ENCODE measurements around the gene MAPRE2. TPM values are rescaled to one million over a fixed set of nuclear protein-coding genes. Genes with fewer than 3 reads are reported as not detected.

Gene MAPRE2
- total RNA-seq, 4 donors from 2014 or later: 21.8 to 57.7 (median 40.0) TPM

DNA sequence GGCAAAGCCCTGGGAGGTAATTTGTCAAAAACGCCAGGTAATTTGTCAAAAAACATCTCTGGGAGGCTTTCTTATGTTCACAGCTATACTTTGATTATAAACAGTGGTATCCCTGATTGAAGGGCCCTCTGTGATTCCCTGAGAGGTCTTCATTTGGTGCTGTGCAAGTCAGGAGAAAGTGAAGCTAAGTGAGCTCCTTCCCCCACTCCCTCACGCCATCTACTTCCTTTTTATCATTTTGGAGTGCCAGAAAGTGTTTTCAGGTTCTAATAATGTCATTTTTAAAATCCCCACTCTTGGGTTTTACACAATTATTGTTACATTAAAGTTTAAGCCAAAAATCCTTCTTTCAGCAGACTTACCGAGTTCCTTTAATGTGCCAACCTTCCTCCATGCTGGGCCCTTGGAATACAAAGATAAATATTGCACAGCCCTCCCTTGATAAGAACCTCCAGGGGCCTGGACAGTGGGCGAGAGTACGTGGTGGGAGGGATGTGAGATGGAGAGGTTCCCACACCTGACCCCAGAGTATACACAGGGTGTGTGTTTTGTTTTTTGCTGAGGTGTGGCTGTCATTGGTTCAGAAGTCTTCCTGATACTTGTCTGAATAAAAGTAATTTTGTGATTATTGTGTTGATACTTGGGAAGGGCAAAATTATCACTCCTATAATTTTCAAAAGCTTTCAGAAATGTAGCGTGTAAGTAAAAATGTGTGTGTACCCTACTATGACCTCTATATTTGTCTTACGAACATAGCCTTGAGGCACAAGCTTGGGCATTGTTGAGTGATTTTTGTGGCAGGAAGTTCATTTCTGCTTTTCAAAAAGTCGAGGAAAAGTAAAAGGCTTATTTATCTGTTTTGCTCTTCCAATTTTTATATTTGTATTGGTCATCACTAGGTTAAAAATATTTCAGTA is 8.2 kb downstream of the MAPRE2 start:
- H3K4me3 ChIP-seq (ENCODE audit: low read depth, poor library complexity, severe bottlenecking): no peak overlapping the region
- intact Hi-C loops (cut with DNase I; ENCODE audit: low total_unique reads): no loop called here
- 69 to 77% methylated on average over 8 of the region's 8 CpGs for WGBS, 2 donors
- TF ChIP-seq, protein P1, sequence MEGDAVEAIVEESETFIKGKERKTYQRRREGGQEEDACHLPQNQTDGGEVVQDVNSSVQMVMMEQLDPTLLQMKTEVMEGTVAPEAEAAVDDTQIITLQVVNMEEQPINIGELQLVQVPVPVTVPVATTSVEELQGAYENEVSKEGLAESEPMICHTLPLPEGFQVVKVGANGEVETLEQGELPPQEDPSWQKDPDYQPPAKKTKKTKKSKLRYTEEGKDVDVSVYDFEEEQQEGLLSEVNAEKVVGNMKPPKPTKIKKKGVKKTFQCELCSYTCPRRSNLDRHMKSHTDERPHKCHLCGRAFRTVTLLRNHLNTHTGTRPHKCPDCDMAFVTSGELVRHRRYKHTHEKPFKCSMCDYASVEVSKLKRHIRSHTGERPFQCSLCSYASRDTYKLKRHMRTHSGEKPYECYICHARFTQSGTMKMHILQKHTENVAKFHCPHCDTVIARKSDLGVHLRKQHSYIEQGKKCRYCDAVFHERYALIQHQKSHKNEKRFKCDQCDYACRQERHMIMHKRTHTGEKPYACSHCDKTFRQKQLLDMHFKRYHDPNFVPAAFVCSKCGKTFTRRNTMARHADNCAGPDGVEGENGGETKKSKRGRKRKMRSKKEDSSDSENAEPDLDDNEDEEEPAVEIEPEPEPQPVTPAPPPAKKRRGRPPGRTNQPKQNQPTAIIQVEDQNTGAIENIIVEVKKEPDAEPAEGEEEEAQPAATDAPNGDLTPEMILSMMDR (IDR thresholded peaks at IDR 0.05): no peak
- TF ChIP-seq POLR2A (IDR thresholded peaks at IDR 0.05): no peak
- no peak for DNase-seq (ENCODE audit: low spot score in 2 of 2)

DNA sequence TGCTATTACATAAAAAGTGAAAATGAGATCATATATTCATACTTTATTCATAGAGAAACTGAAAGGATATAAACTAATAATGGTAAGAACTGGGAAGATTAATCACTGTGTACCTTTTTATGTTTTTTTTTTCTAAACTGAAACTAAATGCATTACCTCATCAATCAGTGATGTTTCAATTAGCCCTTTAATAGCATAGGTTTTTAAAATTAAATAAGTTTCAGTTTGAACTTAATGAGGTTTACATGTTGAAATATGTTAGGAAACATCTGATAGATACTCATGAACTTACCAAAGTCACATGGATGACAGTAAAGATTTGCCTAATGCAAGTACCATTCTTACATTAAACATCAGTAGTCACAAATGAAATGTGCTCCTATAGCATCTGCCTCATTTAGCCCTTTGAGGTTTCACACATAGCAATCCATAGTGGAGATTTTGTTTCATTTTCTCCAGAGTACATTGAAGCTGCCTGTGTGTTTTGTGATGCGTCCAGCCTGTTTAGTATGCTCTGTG is 8.9 kb downstream of the MAPRE2 start:
- TF ChIP-seq POLR2A (IDR thresholded peaks at IDR 0.05): no peak
- TF ChIP-seq, protein P1 (IDR thresholded peaks at IDR 0.05): no peak
- H3K4me3 ChIP-seq (ENCODE audit: low read depth, poor library complexity, severe bottlenecking): no peak overlapping the region
- WGBS, 2 donors: 72 to 89% methylated on average over 1 of the region's 1 CpG
- intact Hi-C loops (cut with DNase I; ENCODE audit: low total_unique reads): no loop called here
- DNase-seq (ENCODE audit: low spot score in 2 of 2): no peak

DNA sequence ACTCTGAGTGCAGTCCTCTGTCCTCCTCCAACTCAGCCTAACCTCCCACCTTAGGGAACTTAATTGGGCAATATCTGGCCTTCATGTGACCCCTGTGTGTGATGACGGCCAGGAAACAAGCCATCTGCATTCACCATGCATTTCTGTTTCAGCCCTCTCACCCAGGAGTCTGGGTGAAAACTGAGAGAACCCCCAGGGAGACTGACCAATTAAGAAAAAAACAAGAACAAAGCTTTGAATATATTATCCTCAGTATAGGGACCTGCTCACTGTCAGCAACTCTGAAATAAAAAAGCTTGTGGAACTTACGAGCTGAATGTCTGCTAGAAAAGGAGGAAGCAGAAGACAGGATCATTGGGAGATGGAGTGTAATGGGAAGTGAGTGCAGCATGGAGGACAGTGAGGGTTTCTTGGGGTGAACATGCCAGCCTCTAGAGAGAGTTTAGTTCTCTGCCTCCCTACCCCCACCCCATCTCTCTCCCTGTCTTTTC is 9.5 kb downstream of the MAPRE2 start:
- DNase-seq (ENCODE audit: low spot score in 2 of 2): no peak
- intact Hi-C loops (cut with DNase I; ENCODE audit: low total_unique reads): no loop called here
- 56 to 67% methylated on average over 2 of the region's 2 CpGs for WGBS, 2 donors
- H3K4me3 ChIP-seq (ENCODE audit: low read depth, poor library complexity, severe bottlenecking): no peak overlapping the region
- TF ChIP-seq POLR2A (IDR thresholded peaks at IDR 0.05): no peak
- TF ChIP-seq, protein P1 (IDR thresholded peaks at IDR 0.05): no peak

DNA sequence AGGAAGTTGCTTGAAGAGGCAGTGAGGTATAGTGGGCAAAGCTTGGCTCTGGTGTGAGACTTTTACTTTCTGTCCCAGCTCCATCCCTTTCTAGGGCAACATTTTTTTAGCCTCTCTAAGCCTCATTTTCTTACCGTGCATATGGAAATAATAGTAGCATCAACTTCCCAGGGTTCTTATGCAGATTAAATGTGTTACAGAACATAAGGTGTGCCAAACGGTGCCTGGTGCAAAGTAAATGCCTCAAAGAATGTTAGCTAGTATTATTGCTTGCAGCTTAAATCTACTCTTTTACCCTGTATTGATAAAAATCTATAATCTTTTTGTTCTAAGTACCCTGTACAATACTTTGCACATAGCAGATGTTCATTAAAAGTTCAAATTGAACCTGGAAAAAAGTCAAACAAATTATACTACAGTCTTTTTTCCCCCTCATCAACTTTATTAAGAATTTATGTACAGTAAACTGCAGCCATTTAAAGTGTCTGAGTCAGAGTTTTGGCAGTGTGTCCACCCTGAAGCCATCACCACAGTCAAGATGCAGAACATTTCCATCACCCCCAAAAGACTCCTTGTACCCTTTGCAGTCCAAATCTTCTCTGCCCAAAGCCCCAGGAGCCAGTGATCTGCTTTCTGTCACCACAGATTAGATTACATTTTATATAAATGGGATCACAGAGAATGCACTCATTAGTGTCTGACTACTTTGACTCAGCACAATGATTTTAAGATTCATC is 10.6 kb downstream of the MAPRE2 start:
- 54 to 77% methylated on average over 2 of the region's 2 CpGs for WGBS, 2 donors
- no peak overlapping the region for H3K4me3 ChIP-seq (ENCODE audit: low read depth, poor library complexity, severe bottlenecking)
- intact Hi-C loops (cut with DNase I; ENCODE audit: low total_unique reads): no loop called here
- TF ChIP-seq, protein P1 (IDR thresholded peaks at IDR 0.05): no peak
- DNase-seq (ENCODE audit: low spot score in 2 of 2): no peak

DNA sequence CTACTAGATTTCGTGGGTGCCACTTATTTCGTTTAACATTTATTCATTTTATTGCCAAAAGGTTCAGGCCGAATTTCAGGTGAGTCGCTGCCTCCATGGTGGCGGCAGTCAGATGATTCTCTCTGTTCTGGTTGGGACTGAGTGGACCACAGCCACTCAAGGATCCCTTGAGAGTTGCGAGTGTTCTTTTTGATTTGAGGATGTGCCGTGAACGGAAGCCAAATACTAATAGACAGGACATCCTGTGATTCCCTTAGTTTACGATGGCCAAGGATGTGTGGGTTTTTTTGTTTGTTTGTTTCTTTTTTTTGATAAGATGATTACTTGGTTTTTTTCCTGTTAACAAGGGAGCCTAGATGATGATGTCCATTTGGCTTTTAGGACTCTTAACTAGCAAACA is 13.2 kb downstream of the MAPRE2 start:
- 81 to 85% methylated on average over 9 of the region's 9 CpGs for WGBS, 2 donors
- no peak overlapping the region for H3K4me3 ChIP-seq (ENCODE audit: low read depth, poor library complexity, severe bottlenecking)
- TF ChIP-seq, protein P1 (IDR thresholded peaks at IDR 0.05): no peak
- DNase-seq (ENCODE audit: low spot score in 2 of 2): no peak
- intact Hi-C loops (cut with DNase I; ENCODE audit: low total_unique reads): no loop called here

Measured in lower leg skin (tissue), 4 donors.